Fibroblast of the aortic adventitia (primary cell): ENCODE data around the gene NINL. TPM values are rescaled to one million over a fixed set of nuclear protein-coding genes. Genes with fewer than 3 reads are reported as not detected.

ENCODE experiments used
- DNase-seq: peaks from one replicate; pipeline ENCODE4 v3.0.0-alpha.2; 2010; ENCODE audit warnings: low read depth
- H3K4me3 ChIP-seq: 2 replicates; pipeline ENCODE4 v1.5.1; 2011; ENCODE audit warnings: low read depth, mild to moderate bottlenecking, control low read depth, low read length, moderate library complexity
- total RNA-seq: library from RNA; depleted of rRNA; stranded (reverse); fragments of >200 nt; gene quantifications from 2 replicates; pipeline ENCODE4 v1.2.3, GENCODE V29; 2012; ENCODE audit warnings: low replicate concordance
- TF ChIP-seq, protein P1 (sequence below): IDR thresholded peaks from 2 replicates; pipeline ENCODE4 v1.5.1; 2011; ENCODE audit warnings: mild to moderate bottlenecking, low read length, control low read depth, inconsistent platforms; ENCODE audit not compliant: insufficient read depth

The NINL gene
- total RNA-seq, 1 donor = 6.5 TPM

DNA sequence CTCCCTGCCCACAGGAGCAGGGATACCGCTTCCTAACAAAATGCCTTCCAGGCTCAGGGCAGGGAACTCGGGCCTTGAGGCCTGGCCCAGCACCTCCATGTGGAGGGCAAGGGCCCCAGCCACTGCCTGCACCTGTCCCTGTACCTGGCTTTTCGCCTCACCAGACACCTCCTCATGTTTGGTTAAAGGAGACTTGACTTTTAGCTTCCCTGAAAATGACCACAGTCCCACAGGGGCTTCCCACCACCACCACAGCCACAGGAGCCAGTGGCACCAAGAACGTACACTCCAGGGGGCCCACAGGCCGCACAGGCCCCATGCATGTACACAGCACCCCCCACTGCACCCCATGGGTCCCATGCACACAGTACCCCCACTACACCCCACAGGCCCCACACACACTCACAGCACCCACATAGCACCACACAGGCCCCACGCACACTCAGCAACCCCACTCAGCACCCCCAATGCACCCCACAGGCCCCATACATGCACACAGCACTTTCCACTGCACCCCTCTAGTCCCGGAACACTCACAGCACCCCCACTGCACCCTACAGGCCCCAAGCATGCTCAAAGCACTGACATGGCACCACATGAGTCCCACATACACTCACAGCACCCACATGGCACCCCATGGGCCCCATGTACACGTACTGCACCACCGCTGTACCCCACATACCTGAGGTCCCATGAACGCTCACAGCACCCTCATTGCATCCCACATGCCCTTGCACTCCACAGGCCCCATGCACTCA is 91.4 kb downstream of the NINL start:
- TF ChIP-seq, protein P1, sequence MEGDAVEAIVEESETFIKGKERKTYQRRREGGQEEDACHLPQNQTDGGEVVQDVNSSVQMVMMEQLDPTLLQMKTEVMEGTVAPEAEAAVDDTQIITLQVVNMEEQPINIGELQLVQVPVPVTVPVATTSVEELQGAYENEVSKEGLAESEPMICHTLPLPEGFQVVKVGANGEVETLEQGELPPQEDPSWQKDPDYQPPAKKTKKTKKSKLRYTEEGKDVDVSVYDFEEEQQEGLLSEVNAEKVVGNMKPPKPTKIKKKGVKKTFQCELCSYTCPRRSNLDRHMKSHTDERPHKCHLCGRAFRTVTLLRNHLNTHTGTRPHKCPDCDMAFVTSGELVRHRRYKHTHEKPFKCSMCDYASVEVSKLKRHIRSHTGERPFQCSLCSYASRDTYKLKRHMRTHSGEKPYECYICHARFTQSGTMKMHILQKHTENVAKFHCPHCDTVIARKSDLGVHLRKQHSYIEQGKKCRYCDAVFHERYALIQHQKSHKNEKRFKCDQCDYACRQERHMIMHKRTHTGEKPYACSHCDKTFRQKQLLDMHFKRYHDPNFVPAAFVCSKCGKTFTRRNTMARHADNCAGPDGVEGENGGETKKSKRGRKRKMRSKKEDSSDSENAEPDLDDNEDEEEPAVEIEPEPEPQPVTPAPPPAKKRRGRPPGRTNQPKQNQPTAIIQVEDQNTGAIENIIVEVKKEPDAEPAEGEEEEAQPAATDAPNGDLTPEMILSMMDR = no peak
- no peak overlapping the region for H3K4me3 ChIP-seq
- no peak for DNase-seq

GRCh38 chr20:25493137-25493536 is 92.2 kb downstream of the NINL start:
- no peak for DNase-seq
- TF ChIP-seq, protein P1 = no peak
- H3K4me3 ChIP-seq = no peak overlapping the region

- no peak for DNase-seq
- no peak overlapping the region for H3K4me3 ChIP-seq
- TF ChIP-seq, protein P1 = no peak
Observed at GRCh38 chr20:25491446-25492038, 93.8 kb downstream of the NINL start.

DNA sequence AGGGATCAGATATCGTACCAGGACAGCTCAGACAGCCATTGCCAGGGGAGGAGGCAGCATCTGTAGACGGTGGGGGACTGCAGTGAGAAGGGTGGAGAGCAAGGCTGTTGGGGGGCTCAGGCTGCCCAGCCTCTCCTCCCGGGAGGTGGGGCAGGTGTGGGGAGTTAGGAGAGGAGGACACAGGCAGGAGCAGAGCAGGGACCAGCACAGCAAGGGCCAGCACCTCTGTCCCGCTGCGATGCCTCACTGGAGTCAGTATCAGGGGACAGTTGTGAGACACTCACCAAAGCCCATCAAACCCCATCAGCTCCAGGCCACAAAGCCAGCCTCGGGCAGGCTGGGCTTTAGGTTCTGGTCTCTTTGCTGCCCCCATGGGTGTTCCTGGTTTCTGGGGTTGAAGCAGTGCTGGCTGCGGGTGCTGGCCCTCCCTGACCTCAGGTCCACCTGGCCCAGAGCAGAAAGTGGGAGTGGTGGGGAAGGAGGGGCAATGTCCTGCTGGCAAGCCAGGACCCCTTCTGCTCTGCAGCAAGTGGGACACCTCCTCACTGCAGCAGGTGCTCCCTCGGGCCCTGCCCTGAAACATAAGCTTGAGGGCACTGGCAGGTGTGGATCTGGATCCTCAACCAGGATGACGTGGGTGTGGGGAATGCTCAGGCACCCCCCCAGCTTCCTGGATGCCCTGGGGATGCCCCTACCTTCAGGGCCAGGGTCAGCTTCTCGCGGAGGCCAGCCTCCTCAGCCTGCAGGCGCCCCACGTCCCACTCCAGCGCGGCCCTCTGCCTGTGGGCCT is 94.5 kb downstream of the NINL start:
- no peak overlapping the region for H3K4me3 ChIP-seq
- TF ChIP-seq, protein P1 = no peak
- DNase-seq = no peak

DNA sequence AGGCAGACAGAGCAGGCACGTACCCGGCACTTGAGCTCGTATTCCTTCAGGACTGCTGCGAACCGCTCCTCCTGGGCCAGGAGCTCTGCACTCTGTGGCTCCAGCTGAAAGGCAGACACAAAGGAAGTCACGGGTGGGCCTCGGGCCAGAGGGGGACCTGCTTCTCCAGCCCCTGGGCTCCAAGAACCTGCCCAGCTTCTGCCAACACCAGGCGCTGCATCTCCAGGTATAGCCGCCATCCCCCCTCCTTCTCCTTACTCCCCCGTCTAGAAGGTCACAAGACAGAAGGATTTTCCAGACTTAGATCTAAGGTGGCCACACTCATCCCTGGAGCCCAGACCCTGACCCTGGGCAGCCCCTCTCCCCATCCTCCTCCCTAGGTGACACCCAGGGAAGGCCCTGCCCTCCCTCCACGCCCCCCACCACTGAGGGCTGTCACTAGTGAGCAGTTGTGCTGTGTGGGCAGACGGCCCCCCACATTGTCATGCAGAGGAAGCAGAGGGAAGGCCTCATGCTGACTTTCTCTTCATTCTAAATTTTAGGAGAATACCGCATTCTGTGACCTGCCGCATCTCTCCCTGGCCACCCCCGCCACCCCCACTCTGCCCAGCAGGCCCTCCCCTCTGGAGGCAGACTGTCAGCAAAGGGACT is 96.0 kb downstream of the NINL start:
- TF ChIP-seq, protein P1 = no peak
- H3K4me3 ChIP-seq = no peak overlapping the region
- no peak for DNase-seq

DNA sequence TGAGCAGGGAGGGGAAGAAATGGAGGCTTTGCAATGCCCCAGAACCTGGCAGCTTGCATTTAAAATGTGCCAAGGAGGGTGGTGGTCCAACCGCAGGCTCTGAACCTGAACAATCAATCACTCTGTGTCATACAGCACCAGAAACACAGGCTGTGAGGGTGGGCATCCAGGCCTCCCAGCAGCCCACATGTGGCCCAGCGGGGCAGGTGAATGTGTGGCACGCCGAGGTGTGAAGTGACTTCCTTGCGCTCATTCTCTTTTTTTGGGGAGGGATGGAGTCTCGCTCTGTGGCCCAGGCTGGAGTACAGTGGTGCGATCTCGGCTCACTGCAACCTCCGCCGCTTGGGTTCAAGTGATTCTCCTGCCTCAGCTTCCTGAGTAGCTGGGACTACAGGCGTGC is 97.4 kb downstream of the NINL start:
- no peak for DNase-seq
- TF ChIP-seq, protein P1 = no peak
- no peak overlapping the region for H3K4me3 ChIP-seq
